HG02973 (cell line): ENCODE measurements around the gene CADM1.

Experiments
- ATAC-seq: cut with Tn5 transposase; IDR thresholded peaks from one replicate; pipeline ENCODE4 v1.9.1; 2021; ENCODE audit warnings: moderate library complexity; ENCODE audit not compliant: unreplicated experiment

Gene CADM1

DNA sequence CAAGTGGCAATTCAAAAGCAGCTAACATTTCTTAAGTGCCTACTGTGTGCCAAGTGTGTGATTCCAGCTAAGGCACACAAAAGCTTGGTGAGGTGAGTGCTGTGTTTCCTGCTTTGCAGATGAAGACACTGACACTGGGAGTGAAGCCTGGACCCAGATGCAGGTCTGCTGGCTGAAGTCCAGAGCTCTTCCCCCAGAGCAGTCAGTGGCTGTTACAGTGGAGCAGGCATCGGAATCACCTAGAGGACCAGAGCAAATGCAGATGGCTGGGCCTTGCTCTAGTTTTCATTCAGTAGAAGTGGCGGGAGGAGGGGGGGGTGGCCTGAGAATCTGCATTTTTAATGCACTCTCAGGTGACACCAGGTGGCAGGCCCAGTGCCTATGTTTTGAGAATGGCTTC, 342.3 kb downstream of the CADM1 start:
- ATAC-seq = no peak

DNA sequence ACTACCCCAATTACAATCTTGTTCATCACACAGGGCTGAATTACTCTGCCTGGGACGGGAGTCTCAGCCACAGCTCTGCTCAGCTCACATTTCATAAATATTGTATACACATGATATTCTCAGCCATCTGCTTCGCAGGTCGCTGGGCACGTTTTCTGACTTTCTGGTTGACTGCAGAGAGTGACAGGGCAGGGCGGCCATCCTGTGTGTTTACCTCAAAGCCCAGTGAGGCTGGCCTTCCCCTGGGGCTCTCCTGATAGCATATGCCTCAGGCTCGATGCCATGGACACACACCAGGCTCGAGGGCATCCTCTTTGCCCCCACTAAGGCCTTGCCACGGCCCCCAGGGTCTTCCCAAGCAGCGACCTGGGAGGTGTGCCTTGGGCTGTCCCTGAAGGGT, 345.0 kb downstream of the CADM1 start:
- ATAC-seq = no peak

DNA sequence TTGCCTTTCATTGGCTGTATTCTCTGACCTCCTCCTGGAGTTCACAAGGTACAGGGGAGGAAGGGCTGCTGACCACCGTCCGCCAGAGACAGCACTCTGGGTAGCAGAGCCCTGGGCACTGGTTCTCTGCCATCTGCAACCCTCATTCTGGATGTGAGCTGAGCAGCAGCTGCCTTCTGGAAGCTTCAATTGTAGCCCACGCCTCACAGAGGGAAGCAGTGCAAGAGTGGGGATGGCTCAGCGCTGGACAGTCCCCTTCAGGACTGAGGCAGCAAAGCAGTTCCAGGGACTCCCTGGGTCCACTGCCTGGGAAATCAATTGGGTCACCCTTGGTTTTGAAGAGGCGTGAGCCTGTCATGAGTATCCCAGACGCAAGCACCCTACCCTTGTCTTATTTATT, 346.2 kb downstream of the CADM1 start:
- ATAC-seq = no peak

DNA sequence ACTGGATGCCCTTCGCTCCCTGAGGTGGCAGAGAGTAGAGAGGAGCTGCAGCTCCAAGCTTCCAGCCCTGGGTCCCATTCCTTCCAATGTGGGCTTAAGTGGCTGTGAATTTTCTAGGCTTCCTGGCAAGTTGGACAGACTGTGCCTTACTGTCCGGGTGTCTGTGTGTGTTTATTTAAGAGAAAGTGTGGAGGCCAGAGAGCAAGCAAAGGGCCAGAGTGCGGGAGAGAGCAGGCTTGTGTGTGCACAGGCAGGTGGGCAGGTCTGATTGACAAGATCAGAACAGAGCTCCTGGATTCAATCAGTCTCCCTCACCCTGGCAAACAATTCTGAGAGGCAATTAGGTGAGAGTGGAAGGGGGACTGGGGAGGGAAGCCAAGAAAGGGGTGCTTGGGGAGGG, 347.0 kb downstream of the CADM1 start:
- ATAC-seq = no peak

DNA sequence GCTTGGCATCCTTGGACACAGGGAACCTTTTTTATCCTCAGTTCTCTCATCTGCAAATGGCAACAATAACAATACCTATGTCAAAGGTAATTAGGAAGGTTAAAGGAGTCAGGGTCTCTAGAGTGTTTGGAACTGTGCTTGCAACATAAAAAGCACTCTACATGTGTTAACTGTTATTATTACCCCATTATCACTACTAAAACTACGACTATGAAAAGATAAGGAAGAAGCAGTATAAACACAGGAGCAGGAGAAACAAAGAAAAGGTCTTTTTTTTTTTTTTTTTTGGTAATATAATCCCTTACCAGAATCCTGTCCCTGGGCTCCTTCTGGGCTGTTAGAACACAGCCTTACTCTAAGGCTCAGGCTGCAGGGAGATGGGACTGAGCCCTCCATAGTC, 348.2 kb downstream of the CADM1 start:
- ATAC-seq = no peak

DNA sequence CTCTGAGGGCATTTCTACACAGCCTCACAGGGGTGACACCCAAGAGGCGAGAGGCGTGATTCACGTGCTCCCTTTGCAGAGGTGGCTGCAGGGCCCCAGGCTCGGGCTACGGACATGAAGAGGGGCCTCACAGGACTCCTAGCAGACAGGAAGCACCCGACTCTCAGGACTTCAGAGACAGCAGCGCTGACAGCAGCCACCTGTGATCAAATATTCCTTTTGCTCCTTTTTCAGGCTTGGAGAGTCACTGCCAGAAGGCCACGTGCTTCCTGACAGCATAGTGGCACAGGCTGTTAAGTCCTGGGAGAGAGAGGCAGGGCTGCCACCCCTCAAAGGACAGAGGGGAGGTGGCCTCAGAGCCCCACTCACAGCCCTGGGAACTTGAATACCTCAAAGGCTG, 348.9 kb downstream of the CADM1 start:
- no peak for ATAC-seq

DNA sequence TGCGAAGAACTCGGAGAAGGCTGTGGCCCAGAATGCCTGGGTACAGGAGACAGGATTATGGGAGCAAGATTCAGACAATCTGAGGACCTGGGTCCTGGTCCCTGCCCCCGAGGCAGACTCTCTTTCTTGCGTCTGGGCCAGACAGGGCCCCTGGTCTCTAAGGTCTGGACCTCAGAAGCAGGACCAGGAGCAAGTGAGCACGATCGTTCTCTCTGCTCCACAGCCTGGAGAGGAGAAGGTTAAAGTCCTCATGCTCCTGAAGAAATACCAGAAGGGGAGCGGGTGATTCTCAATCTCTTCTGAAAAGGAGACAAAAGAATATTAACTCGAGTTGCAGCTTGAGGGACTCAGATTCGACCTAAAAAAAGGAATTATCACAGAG, 349.9 kb downstream of the CADM1 start:
- ATAC-seq = no peak

DNA sequence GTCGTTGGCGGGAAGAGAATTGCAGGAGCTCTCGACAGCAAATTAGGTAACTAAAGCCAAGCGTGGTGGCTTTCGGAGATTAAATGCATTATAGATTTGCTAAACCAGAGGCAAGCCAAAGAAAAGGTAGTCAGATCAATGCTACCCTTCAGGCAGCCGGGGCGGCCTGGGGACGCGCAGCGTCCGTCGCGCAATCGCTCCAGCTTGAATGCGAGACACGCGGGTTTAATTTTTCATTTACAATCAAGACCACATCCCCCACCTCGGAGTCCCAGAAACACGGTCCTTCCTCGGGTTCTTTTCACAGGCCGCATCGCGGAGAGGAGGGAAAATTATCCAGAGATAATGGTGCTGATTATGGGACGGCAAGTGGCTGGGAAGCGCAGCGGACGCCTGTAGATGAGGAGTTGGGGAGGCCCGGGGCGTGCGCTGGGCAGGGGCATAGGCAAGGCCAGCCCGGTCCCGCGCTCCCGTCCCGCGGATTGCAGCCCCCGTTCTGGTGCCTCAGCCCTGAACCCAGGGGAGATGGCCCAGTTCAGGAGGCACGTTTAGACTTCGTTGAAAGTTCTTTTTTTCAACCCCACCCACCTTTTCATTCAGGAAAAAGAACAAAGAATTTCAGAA, 350.4 kb downstream of the CADM1 start:
- no peak for ATAC-seq

DNA sequence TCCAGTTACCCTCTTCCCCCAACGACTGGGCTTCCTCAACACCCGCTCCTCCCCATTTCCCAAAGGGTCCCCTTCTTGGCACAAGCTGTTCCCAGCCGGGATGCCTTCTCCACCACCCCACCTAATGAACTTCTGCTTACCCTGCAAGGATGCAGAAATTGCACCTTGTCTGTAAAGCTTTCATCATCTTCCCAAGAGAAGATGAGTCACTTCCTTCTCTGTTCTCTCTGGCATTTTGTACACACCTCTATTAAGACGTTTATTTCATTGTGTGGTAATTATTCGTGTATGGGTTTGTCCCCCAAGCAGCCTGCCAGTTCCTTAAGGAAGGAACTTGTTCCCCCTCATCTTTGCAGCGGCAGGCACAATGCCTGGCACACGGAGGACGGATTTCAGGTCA, 351.1 kb downstream of the CADM1 start:
- ATAC-seq = no peak

DNA sequence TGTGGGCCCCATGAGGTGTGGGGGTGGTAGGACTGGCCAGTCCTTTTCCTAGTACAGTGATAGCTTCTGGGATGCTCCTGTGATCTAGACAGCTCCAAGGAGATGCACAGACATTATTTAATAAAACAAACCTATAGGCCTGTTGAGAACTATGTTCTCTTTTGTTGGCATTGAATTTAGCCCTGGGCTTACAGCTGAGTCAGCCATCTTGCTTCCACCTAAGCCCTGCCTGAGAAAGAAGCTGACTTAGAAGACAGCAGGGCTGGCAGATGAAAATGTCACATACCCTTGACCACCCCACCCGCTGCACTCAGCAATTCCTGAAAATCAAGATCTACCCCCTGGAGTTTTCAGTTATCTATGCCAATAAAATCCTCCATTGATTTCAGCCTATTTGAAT, 353.2 kb downstream of the CADM1 start:
- no peak for ATAC-seq

DNA sequence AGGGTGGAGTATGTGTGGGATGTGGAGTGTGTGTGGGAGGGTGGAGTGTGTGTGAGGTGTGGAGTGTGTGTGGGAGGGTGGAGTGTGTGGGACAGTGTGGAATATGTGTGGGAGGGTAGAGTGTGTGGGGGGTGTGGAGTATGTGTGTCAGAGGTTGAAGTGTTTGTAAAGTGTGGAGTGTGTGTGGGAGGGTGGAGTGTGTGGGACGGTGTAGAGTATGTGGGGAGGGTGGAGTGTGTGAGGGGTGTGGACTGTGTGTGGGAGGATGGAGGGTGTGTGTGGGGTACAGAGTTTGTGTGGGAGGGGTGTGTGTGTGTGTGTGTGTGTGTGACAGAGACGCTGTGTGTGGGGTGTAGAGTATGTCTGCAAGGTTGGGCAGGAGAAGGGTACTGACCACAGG, 355.5 kb downstream of the CADM1 start:
- ATAC-seq = no peak

DNA sequence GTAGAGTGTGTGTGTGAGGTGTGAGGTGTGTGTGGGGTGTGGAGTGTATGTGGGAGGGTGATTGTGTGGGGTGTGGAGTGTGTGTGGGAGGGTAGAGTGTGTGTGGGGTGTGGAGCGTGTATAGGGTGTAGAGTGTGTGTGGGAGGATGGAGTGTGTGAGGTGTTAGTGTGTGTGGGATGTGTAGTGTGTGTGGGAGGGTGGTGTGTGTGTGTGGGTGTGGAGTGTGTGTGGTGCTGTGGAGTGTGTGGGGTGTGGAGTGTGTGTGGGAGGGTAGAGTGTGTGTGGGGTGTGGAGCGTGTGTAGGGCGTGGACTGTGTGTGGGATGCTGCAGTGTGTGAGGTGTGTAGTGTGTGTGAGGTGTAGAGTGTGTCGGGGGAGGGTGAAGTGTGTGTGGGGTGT, 356.1 kb downstream of the CADM1 start:
- ATAC-seq = no peak

DNA sequence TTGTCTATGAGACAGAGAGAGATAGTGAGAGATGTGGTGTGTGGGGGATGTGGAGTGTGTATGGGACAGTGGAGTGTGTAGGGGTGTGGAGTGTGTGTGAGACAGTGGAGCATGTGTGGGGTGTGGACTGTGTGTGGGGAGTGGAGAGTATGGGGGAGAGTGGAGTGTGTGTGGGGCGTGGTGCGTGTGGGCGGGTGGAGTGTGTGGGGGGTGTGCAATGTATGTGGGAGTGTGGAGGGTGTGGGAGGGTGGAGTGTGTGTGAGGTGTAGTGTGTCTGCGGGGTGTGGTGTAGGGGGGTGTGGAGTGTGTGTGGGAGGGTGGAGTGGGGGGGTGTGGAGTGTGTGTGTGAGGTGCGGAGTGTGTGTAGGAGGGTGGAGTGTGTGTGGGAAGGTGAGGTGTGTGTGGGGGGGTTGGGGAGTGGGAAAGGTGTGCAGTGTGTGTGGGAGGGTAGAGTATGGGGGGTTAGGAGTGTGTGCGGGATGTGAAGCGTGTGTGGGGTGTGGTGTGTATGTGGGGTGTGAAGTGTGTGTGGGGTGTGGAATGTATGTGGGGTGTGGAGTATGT, 356.9 kb downstream of the CADM1 start:
- ATAC-seq = no peak

DNA sequence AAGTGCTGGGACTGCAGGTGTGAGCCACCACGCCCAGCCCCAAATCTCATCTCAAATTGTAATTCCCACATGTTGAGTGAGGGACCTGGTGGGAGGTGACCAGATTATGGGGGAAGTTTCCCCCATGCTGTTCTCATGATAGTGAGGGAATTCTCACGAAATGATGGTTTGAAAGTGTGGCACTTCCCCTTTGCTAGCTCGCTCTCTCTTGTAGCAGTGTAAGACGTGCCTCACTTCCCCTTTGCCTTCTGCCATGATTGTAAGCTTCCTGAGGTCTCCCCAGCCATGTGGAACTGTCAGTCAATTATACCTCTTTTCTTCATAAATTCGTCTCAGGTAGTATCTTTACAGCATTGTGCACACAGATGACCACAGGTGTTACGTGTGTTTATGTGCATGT, 357.8 kb downstream of the CADM1 start:
- ATAC-seq = no peak

DNA sequence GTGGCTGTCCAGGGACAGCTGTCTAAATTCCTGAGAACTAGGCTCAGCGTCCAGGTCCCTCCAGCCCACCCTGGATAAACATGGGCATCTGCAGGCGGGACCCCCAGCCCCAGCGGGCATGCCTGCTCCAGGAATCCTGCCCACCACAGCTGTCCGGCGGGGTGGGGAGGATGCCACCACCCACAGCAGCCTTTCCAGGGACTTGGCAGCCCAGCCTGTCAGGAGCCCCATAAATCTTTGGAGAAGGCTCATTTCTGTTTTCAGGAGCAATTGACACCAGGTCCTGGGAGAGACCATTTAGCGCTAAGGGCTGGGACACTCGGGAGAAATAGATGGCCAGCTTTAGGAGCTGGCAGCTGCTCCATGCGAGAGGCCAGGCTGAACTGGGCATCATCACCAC, 358.9 kb downstream of the CADM1 start:
- no peak for ATAC-seq

DNA sequence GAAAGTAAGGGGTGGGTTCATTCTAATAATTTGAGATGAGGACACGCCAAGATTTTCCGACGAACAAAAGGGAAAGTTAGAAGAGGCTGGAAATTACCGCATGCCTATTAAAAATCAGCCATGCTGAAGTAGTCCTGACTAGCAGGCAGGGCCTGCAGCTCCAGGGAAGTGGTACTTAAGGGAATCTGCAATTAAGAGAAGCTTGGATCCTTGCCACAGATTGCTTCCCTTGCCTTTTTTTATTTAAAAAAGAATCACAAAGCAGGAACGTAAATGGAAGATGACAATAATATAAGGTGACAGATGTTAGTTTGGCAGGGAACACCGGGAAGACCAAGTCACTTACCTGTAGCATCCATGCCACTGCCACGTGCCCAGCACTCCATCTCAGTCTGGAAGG, 359.3 kb downstream of the CADM1 start:
- no peak for ATAC-seq

DNA sequence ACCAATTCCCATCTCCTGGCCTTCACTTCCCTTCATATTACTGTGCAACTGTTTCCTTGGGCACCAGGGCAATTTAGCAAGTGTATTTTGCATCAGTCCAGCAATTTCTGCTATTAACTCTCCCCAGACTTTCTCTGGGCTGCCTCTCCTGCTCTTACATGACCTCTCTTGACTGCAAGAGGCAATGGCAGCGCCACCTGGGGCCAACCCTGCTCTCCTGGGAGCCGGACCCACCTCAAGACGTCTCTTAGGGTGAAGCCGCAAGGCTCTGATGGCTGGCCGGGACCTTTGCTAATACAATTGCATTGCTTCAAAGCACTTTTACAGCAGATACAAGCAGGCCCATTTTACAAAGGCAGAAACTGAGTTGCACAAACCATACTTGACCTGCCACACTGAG, 360.2 kb downstream of the CADM1 start:
- ATAC-seq = no peak

DNA sequence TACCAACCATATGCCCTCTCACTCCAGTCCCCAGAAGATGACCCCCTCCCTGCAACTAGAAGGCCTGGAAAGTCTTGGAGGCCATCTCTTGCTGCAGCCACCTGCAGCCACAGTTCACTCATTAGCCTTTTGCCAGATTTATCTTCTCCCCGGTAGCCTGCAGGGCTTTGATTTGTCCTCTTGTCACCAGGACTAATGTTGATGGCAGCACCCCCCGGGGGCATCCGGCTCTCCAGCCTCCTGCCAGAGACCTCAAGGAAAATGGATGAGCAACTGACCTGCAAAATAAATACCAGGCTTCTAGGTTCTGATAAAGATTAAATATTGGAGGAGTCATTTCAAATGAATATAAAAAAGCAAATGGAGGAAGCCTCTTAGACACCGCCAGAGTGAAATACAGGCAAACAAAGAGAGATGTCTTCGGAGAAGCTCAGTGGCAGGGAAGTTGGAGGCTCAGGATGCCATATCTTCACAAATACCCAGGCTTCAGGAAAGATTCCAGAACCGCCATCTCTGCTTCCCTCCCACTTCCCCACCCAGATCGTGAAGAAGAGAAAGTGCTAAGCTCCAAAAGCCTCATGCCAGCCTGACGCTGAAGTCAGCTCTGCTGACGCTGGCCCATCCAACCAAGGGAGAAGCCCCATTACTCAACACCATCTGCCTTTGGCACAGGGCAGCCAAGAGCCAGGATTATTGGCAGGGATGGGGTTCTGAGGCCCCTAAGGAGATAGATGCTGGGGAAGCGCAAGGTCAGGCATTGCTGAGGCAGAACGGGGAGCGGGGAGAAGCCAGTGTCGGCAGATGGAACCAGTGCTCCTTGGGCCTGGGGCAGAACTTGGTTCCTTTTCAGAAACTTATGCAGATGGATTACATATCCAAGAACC, 362.7 kb downstream of the CADM1 start:
- no peak for ATAC-seq

DNA sequence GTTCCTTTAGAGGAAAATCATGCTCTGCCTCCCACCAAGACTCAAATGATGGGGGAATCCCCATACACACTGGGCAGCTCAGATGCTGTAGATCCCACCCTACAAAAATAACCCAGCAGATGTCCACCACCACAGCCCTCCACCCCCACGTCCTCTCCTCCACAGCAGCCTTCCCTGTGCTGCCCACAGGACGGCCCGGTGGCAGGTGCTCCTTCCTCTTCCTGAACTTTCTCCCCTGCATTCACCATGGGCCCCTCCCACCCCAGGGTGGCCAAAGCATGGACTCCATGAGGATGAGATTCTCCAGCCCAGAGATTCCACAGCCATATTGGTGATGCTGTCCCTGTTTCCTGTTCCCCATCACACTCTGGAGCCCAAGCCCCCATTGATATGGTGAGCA, 368.3 kb downstream of the CADM1 start:
- ATAC-seq = no peak

DNA sequence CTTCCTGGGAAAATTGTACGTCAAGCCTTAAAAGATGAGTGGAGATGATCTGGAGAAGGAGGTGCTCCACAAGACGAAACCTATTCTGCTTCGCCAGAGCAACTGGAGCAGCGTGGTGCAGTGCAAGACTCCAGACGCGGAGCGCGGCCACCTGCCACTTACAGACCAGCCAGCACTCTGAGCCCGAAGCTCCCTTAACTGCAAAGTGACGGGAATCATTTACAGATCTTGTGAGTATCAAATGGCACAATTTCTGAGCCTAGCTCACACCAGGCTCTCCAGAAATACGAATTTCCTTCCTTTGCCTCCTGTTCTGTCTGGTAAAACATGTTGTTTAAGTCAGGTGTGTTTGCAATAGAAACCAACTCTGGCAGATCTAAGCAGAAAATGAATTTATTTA, 369.3 kb downstream of the CADM1 start:
- ATAC-seq = no peak

DNA sequence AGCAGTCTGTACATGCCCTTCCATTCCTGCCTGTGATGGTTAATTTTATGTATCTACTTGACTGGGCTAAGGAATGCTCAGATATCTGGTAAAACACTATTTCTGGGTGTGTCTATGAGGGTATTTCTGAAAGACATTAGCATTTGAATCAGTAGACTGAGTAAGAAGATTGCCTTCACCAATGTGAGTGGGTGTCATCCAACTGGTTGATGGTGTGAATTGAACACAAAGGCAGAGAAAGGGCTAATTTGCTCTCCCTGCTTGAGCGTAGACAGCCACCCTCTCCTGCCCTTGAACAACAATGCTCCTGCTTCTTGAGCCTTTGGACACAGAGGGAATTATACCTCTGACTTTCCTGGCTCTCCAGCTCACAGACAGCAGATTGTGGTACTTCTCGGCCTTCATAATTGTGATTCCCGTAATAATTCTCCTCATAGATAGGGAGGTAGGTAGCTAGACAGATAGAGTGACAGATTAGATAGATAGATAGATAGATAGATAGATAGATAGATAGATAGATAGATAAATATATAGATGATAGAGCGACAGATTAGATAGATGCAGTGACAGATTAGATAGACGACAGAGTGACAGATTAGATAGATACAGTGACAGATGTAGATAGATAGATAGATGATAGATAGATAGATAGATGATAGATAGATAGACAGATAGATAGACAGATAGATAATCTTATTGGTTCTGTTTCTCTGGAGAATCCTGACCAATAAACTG, 370.6 kb downstream of the CADM1 start:
- no peak for ATAC-seq
